Epithelial cell of prostate (primary cell): Measurements from ENCODE around the gene SRP68.

Experiments used
- DNase-seq: peaks from one replicate; pipeline ENCODE4 v3.0.0-alpha.2; 2011; ENCODE audit warnings: low read depth, low spot score
- H3K27ac ChIP-seq: fragments of 450-650 bp; 2 replicates; pipeline ENCODE4 v1.5.1; 2017; ENCODE audit warnings: mild to moderate bottlenecking

Gene SRP68

DNA sequence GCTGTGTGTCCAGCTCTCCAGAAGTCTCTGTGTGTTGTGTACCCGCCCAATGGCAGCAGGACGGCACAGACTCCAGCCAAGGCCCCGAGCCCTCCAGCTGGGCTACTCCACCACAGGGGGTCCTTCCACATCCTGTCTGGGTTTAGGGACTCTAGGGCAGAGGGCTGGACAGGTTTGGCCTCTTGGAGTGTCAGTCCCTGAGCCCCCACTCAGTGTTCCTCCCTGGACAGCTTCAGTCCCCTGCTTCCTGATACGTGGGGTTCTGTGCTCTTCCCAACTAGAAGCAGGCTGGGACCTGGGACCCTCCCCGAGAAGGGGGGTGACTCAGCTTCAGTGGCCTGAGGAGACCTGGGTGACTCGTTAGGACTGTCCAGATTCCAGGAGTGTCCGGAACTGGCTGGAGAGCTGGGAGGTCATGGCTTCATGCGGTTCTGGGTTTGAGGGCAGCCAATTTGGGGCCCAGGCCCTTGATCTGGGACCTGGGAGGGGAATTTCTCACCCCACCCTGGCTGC lies 67.5 kb downstream of the SRP68 start:
- no peak for DNase-seq
- no peak overlapping the region for H3K27ac ChIP-seq

GRCh38 chr17:76003915-76004314 lies 68.4 kb downstream of the SRP68 start:
- H3K27ac ChIP-seq, result no peak overlapping the region
- DNase-seq, result no peak

GRCh38 chr17:76002100-76002499 lies 70.2 kb downstream of the SRP68 start:
- no peak for DNase-seq
- H3K27ac ChIP-seq, result no peak overlapping the region

DNA sequence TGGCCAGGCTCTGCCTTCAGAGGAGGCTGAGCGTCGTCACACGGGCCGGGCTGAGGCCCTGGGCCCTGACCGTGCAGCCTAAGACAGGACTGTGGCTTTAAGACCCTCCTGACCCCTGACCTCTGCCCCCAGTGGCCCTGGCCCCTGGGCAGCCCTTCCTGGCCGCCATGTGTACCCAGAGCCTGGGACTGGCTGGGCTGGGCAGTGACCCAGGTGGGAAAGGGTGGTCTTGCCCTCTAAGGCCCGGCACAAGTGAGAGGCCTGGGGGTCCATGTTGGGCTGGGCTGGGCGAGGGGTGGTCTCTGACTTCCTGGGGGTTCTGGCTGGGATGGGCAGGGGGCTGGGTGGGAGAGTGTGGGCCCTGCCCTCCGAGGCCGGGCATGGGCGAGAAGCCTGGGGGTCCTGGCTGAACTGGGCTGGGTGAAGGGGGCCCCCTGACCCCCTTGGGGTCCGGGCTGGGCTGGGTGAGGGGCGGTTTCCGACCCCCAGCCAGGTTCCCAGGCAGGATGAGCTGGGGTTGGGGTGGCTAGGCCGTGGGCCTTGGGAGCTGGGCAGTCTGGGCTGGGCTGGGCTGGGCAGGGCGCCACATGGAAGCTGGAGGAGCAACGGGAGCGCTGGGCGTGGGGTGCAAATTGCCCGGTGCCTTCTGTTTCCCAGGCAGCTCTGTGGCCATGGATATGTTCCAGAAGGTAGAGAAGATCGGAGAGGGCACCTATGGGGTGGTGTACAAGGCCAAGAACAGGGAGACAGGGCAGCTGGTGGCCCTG lies 71.4 kb downstream of the SRP68 start, which contains the start of gene CDK3:
CDK3 (plus strand) TSS at position 101 of the 767 bp plus-strand sequence; CDS start at position 672, 571 bp downstream.
- H3K27ac ChIP-seq, result no peak within 1 kb of the TSS
- no peak for DNase-seq

DNA sequence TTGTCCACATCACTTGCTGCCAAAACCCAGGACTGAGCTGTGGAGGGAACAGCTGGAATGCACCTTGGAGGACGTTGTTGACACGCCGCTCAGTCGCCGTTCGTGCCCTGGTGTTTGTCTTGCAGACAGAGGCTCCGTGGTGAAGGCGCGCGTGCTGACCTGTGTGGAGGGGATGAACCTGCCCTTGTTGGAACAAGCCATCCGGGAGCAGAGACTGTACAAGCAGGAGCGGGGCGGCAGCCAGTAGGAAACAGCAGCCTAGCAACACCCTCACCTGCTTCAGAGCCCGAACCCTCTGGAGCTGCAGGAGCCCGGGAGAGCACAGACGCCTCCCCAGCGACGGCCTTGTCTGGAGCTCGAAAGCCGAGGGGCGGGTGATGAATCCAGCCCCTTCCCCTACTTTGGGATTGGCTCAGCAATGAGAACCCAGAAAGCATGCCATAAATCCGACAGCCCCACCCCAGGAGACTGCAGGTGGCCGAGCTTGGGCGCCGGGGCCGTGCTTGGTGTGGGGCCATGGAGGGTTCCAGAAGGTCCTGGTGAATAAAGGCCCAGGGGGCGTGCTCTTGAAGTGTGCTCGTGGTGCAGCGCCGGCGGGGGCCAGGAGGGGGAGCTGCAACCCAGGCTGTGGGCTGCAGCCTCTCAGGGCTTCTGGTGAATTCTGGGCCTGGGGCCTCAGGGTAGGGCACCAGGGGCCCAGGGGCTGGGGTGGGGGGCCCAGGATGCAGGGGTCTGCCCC lies 72.1 kb downstream of the SRP68 start:
- no peak overlapping the region for H3K27ac ChIP-seq
- no peak for DNase-seq

- H3K27ac ChIP-seq, result no peak overlapping the region
- DNase-seq, result no peak
Measured at GRCh38 chr17:75998327-75998795, 74.0 kb downstream of the SRP68 start.

- DNase-seq, result peak; percentile 75
- H3K27ac ChIP-seq, result peak overlapping the region; percentile 60
Measured at GRCh38 chr17:75996665-75997590, 75.4 kb downstream of the SRP68 start.

DNA sequence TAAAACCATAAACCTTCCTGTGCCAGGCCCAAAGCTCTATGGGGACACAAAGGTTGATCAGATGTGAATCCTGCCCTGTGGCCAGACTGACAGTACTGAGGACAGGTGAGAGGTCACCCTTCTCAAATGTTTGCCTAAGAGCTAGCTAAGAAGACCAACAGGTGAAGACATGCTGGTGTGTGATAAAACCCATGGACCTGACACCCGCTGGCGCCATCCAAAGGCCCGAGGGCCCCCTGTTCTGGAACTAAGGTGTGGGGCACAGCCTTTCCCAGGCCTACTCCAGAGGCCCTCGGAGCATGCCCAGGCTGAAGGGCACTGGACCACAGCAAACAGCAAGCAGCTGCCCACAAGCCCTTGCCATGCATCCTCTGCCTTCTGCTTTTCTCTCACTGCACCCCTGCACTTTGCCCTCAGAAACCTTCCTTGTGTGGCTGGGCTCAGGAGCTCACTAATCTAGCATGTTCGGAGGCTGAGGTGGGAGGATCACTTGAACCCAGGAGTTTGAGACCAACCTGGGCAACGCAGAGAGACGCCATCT lies 76.9 kb downstream of the SRP68 start:
- DNase-seq, result no peak
- H3K27ac ChIP-seq, result no peak overlapping the region

DNA sequence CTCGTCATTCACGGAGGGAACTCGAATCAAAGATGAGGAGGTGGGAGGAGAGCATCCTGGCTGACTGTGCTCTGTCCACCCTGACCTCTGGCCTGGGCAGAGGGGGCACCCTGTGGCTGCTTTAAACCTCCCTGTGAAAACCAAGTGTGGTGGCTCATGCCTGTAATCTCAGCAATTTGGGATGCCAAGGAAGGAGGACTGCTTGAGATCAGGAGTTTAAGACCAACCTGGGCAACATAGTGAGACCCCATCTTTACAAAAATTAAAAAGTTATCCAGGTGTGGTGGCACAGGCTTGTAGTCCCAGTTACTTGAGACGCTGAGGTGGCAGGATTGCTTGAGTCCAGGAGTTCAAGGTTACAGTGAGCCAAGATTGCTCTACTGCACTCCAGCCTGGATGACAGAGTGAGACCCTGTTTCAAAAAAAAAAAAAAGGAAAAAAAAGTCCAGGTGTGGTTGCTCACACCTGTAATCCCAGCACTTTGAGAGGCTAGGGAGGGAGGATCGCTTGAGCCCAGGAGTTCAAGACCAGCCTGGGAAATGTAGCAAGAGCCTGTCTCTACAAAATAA lies 77.4 kb downstream of the SRP68 start:
- no peak overlapping the region for H3K27ac ChIP-seq
- no peak for DNase-seq

DNA sequence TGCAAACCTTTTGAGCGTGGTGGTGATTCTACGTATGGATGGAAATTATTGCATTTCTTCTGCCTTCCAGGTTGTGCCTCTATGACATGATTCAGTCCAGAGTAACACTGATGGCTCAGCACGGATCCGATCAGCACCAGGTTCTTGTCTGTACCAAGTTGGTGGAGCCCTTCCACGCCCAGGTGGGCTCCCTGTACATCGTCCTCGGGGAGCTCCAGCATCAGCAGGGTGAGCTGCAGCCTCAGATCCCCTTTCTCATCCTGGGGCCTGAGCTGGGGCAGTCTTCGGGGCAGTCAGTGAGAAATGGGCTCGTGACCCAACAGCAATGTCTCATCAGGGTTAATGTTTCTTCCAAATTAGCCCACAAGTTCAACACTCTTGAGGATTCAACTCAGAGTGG lies 80.9 kb downstream of the SRP68 start:
- DNase-seq, result no peak
- H3K27ac ChIP-seq, result no peak overlapping the region
